K562 (cell line): ENCODE results near the gene DGKA. TPM values are rescaled to one million over a fixed set of nuclear protein-coding genes. Genes with fewer than 3 reads are reported as not detected.
A peak's percentile ranks its signal among the peaks of the same experiment; 100 is the strongest.

ENCODE experiments used
- ARID2 ChIP-seq: fragments of 450-650 bp; IDR thresholded peaks from 2 replicates; pipeline ENCODE4 v1.6.1; 2017; ENCODE audit warnings: antibody characterized with exemption, mild to moderate bottlenecking
- HMBOX1 ChIP-seq: sonication (generic); IDR thresholded peaks from 2 replicates; pipeline ENCODE4 v1.6.1; 2016
- LEF1 ChIP-seq: fragments of 450-650 bp; IDR thresholded peaks from 2 replicates; pipeline ENCODE4 v1.6.1; 2016; ENCODE audit warnings: mild to moderate bottlenecking
- MBD1 ChIP-seq: fragments of 250-450 bp; sonication (Bioruptor Pico); IDR thresholded peaks from 2 replicates; pipeline ENCODE4 v1.8.0; 2022; ENCODE audit warnings: inconsistent platforms
- MEF2A ChIP-seq: IDR thresholded peaks from 2 replicates; pipeline ENCODE4 v1.6.1; 2011; ENCODE audit warnings: low read depth, mild to moderate bottlenecking, low read length, moderate library complexity; ENCODE audit not compliant: control insufficient read depth
- NFATC3 ChIP-seq: fragments of 450-650 bp; IDR thresholded peaks from 2 replicates; pipeline ENCODE4 v1.6.1; 2017; ENCODE audit warnings: mild to moderate bottlenecking
- NR1H2 ChIP-seq: sonication (generic); formaldehyde crosslinking; IDR thresholded peaks from 2 replicates; pipeline ENCODE4 v1.4.0; 2020; ENCODE audit warnings: mild to moderate bottlenecking, missing genetic modification reagents
- NR3C1 ChIP-seq: sonication (generic); formaldehyde crosslinking; IDR thresholded peaks from 2 replicates; pipeline ENCODE4 v1.8.1; 2022; ENCODE audit warnings: missing genetic modification reagents
- PHB ChIP-seq: fragments of 250-450 bp; sonication (Bioruptor Pico); IDR thresholded peaks from 2 replicates; pipeline ENCODE4 v1.5.0; 2021
- POLR2A ChIP-seq: fragments of 450-650 bp; conservative IDR thresholded peaks from 2 replicates; pipeline ENCODE4 v1.6.1; 2016
- POU5F1 ChIP-seq: fragments of 150-350 bp; IDR thresholded peaks from 2 replicates; pipeline ENCODE4 v1.6.1; 2014; ENCODE audit warnings: borderline replicate concordance, low read length, low read depth, mild to moderate bottlenecking; ENCODE audit not compliant: partially characterized antibody
- RBM14 ChIP-seq: fragments of 200-400 bp; formaldehyde crosslinking; IDR thresholded peaks from 2 replicates; pipeline ENCODE4 v1.6.1; 2018; ENCODE audit warnings: low read depth, mild to moderate bottlenecking, low read length, moderate library complexity, borderline replicate concordance; ENCODE audit not compliant: insufficient read depth
- RBM22 ChIP-seq: fragments of 200-400 bp; formaldehyde crosslinking; IDR thresholded peaks from 2 replicates; pipeline ENCODE4 v1.6.1; 2018; ENCODE audit warnings: low read length, low read depth; ENCODE audit not compliant: poor library complexity, severe bottlenecking
- RHOXF2B ChIP-seq: fragments of 250-450 bp; sonication (Bioruptor Pico); conservative IDR thresholded peaks from 2 replicates; pipeline ENCODE4 v1.5.1; 2021
- SRSF7 ChIP-seq: fragments of 200-400 bp; formaldehyde crosslinking; optimal IDR thresholded peaks from 2 replicates; pipeline ENCODE3; 2017; ENCODE audit warnings: mild to moderate bottlenecking, low read depth, low read length
- SRSF9 ChIP-seq: fragments of 200-400 bp; formaldehyde crosslinking; IDR thresholded peaks from 2 replicates; pipeline ENCODE4 v1.6.1; 2017; ENCODE audit warnings: low read depth, low read length, borderline replicate concordance
- TAF1 ChIP-seq: IDR thresholded peaks from 2 replicates; pipeline ENCODE4 v1.6.1; 2011; ENCODE audit warnings: mild to moderate bottlenecking, low read length, moderate library complexity; ENCODE audit not compliant: insufficient read depth, control insufficient read depth, severe bottlenecking; ENCODE audit errors: extremely low read depth
- TFE3 ChIP-seq: fragments of 450-650 bp; formaldehyde crosslinking; IDR thresholded peaks from 2 replicates; pipeline ENCODE4 v1.4.0; 2020; ENCODE audit warnings: mild to moderate bottlenecking, mixed read lengths
- USF2 ChIP-seq: sonication (generic); formaldehyde crosslinking; IDR thresholded peaks from 2 replicates; pipeline ENCODE4 v1.5.0; 2020; ENCODE audit warnings: missing genetic modification reagents
- ZFP1 ChIP-seq: fragments of 450-650 bp; formaldehyde crosslinking; IDR thresholded peaks from 2 replicates; pipeline ENCODE4 v1.4.0; 2020; ENCODE audit warnings: mild to moderate bottlenecking, mixed read lengths
- ZFX ChIP-seq: sonication (generic); formaldehyde crosslinking; IDR thresholded peaks from 2 replicates; pipeline ENCODE4 v1.8.0; 2022; ENCODE audit warnings: mild to moderate bottlenecking, missing genetic modification reagents, moderate library complexity
- ZNF280A ChIP-seq: fragments of 450-650 bp; IDR thresholded peaks from 2 replicates; pipeline ENCODE4 v1.6.1; 2018; ENCODE audit warnings: mild to moderate bottlenecking, low read depth; ENCODE audit not compliant: partially characterized antibody
- ZNF780A ChIP-seq: fragments of 250-450 bp; sonication (Bioruptor Pico); IDR thresholded peaks from 2 replicates; pipeline ENCODE4 v1.5.0; 2021; ENCODE audit warnings: mild to moderate bottlenecking
- polyA plus RNA-seq, 8 experiments: library from polyadenylated mRNA; depleted of rRNA in 4 of 8; stranded (reverse) in 5 of 8; unstranded in 3 of 8; fragments of >200 nt; fragmentation: Nextera tagmentation in 2 of 8; fragmentation: Illumina TruSeq in 1 of 8; extraction: Ambion mirVana in 2 of 8; extraction: Trizol in 1 of 8; gene quantifications; 2 replicates each; pipeline versions ENCODE4 v1.2.1 to v1.2.3, GENCODE V29; 2011 to 2014; ENCODE audit warnings: inconsistent platforms in 1 of 8, missing spikeins in 1 of 8
- total RNA-seq, 7 experiments: library from RNA; depleted of rRNA in 6 of 7; stranded (reverse); fragments of >200 nt in 6 of 7; fragmentation: Illumina TruSeq in 2 of 7; extraction: Trizol in 2 of 7; gene quantifications; 2 replicates each; pipeline versions ENCODE4 v1.2.1 to v1.2.3, GENCODE V29; 2011 to 2021; ENCODE audit warnings: low replicate concordance in 1 of 7

Gene DGKA
- total and polyA plus RNA-seq, 9 of the 15 experiments (the other 6 are each of a cell fraction or from before 2014, with no cell fraction given), result 3.4 to 12.4 (median 6.2) TPM

GRCh38 chr12:55973599-55974307, 42.8 kb downstream of the DGKA start, which contains the start of gene RAB5B (continued):
- TF ChIP-seq ZNF280A (no peak), POU5F1 (no peak), TFE3 (no peak), LEF1 (no peak), TAF1 (peak; percentile 75), MEF2A (no peak), SRSF9 (no peak), HMBOX1 (peak; percentile 90), PHB (CRISPR knock-in tag) (0 out of 2 replicates have a peak, but pooled peaks have one; percentile 65), USF2 (no peak), NR3C1 (CRISPR knock-in tag) (no peak), RBM22 (no peak), MBD1 (CRISPR knock-in tag) (no peak), RHOXF2B (CRISPR knock-in tag) (no peak), ZFX (CRISPR knock-in tag) (no peak; the same call in none of the 2 replicates), RBM14 (no peak), NR1H2 (CRISPR knock-in tag) (no peak), ZNF780A (CRISPR knock-in tag) (no peak), SRSF7 (no peak), NFATC3 (no peak), ARID2 (no peak), POLR2A (peak; percentile 90), ZFP1 (CRISPR knock-in tag) (no peak)
